HCT116 (cell line): ENCODE data around the gene ADGRG7. TPM values are rescaled to one million over a fixed set of nuclear protein-coding genes. Genes with fewer than 3 reads are reported as not detected.

Source experiments
- ATAC-seq: fragments of 200-7000 bp; cut with Tn5 transposase; 2 replicates; pipeline ENCODE4 v1.9.1; 2020; ENCODE audit warnings: mild to moderate bottlenecking, moderate library complexity
- BruUV-seq: library from RNA; stranded (reverse); fragments of 400-500 nt; replicated peaks from 2 replicates; lab custom pipeline; 2021; lab: Mats Ljungman, UMichigan
- CTCF ChIA-PET: fragments of 300-600 bp; sonication (Branson Sonifier 250); formaldehyde crosslinking; loops from one replicate; lab custom pipeline; 2021; ENCODE audit warnings: antibody characterized with exemption; lab: Charles Lee
- POLR2A ChIA-PET: fragments of 300-600, 350-600 bp; sonication (Branson Sonifier 250); formaldehyde crosslinking; loops from one replicate; lab custom pipeline; 2021; ENCODE audit warnings: antibody characterized with exemption; lab: Charles Lee
- RAD21 ChIA-PET, 2 experiments: fragments of 300-600 bp; sonication (Branson Sonifier 250); formaldehyde crosslinking; loops; one replicate each; lab custom pipeline; 2023; ENCODE audit warnings: low total read pairs in 2 of 2; ENCODE audit not compliant: uncharacterized antibody in 2 of 2, unreplicated experiment in 2 of 2, low non-redundant PET in 1 of 2; lab: Charles Lee
- DNase-seq: peaks from one replicate; pipeline ENCODE4 v3.0.0-alpha.2; 2010; ENCODE audit warnings: low read depth, low spot score
- H2AFZ ChIP-seq: fragments of 200-600 bp; shearing (Covaris generic), sonication (generic); 2 replicates; pipeline ENCODE4 v1.6.1; 2017; ENCODE audit warnings: low read depth, mixed run types, mixed read lengths, antibody characterized with exemption, low read length; ENCODE audit not compliant: poor library complexity, severe bottlenecking
- H3K27ac ChIP-seq: 2 replicates; pipeline ENCODE4 v1.5.1; 2012; ENCODE audit warnings: low read depth, low read length
- H3K27me3 ChIP-seq: fragments of 200-600 bp; sonication (generic); 2 replicates; pipeline ENCODE4 v1.6.1; 2016; ENCODE audit warnings: mixed run types, low read length, mixed read lengths; ENCODE audit not compliant: insufficient read depth
- H3K36me3 ChIP-seq, 2 experiments: fragments of 200-500 bp in 1 of 2; fragments of 200-600 bp in 1 of 2; sonication (Bioruptor generic) in 1 of 2; sonication (generic) in 1 of 2; 2 replicates each; pipeline versions ENCODE4 v1.5.1 to v1.6.1; 2014 to 2016; ENCODE audit warnings: low read length in 2 of 2, inconsistent platforms in 1 of 2, mixed read lengths in 1 of 2, mixed run types in 1 of 2; ENCODE audit not compliant: insufficient read depth in 2 of 2, control insufficient read depth in 1 of 2
- H3K4me1 ChIP-seq, 2 experiments: fragments of 200-600 bp in 1 of 2; sonication (generic) in 1 of 2; 2 replicates each; pipeline versions ENCODE4 v1.5.1 to v1.6.1; 2012 to 2017; ENCODE audit warnings: low read length in 2 of 2, inconsistent platforms in 1 of 2, mild to moderate bottlenecking in 1 of 2, mixed read lengths in 1 of 2, mixed run types in 1 of 2, moderate library complexity in 1 of 2; ENCODE audit not compliant: insufficient read depth in 2 of 2, control insufficient read depth in 1 of 2
- H3K4me2 ChIP-seq: fragments of 200-600 bp; sonication (generic); 2 replicates; pipeline ENCODE4 v1.6.1; 2017; ENCODE audit warnings: mixed run types, low read length, mixed read lengths
- H3K4me3 ChIP-seq, 2 experiments: fragments of 200-600 bp in 1 of 2; sonication (generic) in 1 of 2; replicated peaks in 1 of 2; 2 replicates each; pipeline ENCODE4 v1.5.1; 2011 to 2016; ENCODE audit warnings: low read length in 2 of 2, control low read depth in 1 of 2, low read depth in 1 of 2, mild to moderate bottlenecking in 1 of 2, mixed read lengths in 1 of 2, mixed run types in 1 of 2
- H3K79me2 ChIP-seq: fragments of 200-600 bp; sonication (generic); 2 replicates; pipeline ENCODE4 v1.6.1; 2017; ENCODE audit warnings: mild to moderate bottlenecking, mixed run types, low read length, moderate library complexity, mixed read lengths; ENCODE audit not compliant: insufficient read depth
- H3K9ac ChIP-seq: fragments of 200-600 bp; sonication (generic); 2 replicates; pipeline ENCODE4 v1.6.1; 2016; ENCODE audit warnings: low read length, mixed read lengths
- H3K9me2 ChIP-seq: fragments of 200-600 bp; sonication (generic), shearing (Covaris generic); 2 replicates; pipeline ENCODE4 v1.6.1; 2017; ENCODE audit warnings: mixed run types, mild to moderate bottlenecking, moderate library complexity; ENCODE audit not compliant: insufficient read depth
- H3K9me3 ChIP-seq, 2 experiments: fragments of 200-500 bp in 1 of 2; fragments of 200-600 bp in 1 of 2; sonication (Bioruptor generic) in 1 of 2; sonication (generic) in 1 of 2; 2 replicates each; pipeline ENCODE4 v1.6.1; 2014 to 2017; ENCODE audit warnings: low read length in 2 of 2, mixed read lengths in 2 of 2, inconsistent platforms in 1 of 2, low read depth in 1 of 2, mild to moderate bottlenecking in 1 of 2, mixed run types in 1 of 2, moderate library complexity in 1 of 2; ENCODE audit not compliant: control insufficient read depth in 1 of 2, insufficient read depth in 1 of 2
- H4K20me1 ChIP-seq: fragments of 200-600 bp; sonication (generic), shearing (Covaris generic); 2 replicates; pipeline ENCODE4 v1.6.1; 2017; ENCODE audit warnings: mixed run types, mild to moderate bottlenecking, moderate library complexity; ENCODE audit not compliant: insufficient read depth
- ATF3 ChIP-seq: IDR thresholded peaks from 2 replicates; pipeline ENCODE4 v1.6.1; 2012
- CBX3 ChIP-seq: IDR thresholded peaks from 2 replicates; pipeline ENCODE4 v1.6.1; 2012; ENCODE audit warnings: low read depth
- EGR1 ChIP-seq: IDR thresholded peaks from 2 replicates; pipeline ENCODE4 v1.6.1; 2012; ENCODE audit warnings: low read depth
- ELF1 ChIP-seq: IDR thresholded peaks from 2 replicates; pipeline ENCODE4 v1.6.1; 2012; ENCODE audit warnings: low read depth, borderline replicate concordance
- FOSL1 ChIP-seq: IDR thresholded peaks from 2 replicates; pipeline ENCODE4 v1.6.1; 2012; ENCODE audit warnings: low read depth
- MAX ChIP-seq: IDR thresholded peaks from 2 replicates; pipeline ENCODE4 v1.6.1; 2012
- POLR2A ChIP-seq: IDR thresholded peaks from 2 replicates; pipeline ENCODE4 v1.7.0; 2011; ENCODE audit warnings: borderline replicate concordance; ENCODE audit not compliant: insufficient read depth, insufficient read length; ENCODE audit errors: extremely low read depth
- POLR2AphosphoS5 ChIP-seq: IDR thresholded peaks from 2 replicates; pipeline ENCODE4 v1.6.1; 2011; ENCODE audit warnings: mild to moderate bottlenecking, low read depth, low read length, moderate library complexity
- RAD21 ChIP-seq: IDR thresholded peaks from 2 replicates; pipeline ENCODE4 v1.6.1; 2012; ENCODE audit warnings: low read depth, mild to moderate bottlenecking
- REST ChIP-seq: IDR thresholded peaks from 2 replicates; pipeline ENCODE4 v1.6.1; 2012; ENCODE audit warnings: low read depth
- SP1 ChIP-seq: IDR thresholded peaks from 2 replicates; pipeline ENCODE4 v1.6.1; 2012; ENCODE audit warnings: low read depth
- TCF7L2 ChIP-seq: IDR thresholded peaks from 2 replicates; pipeline ENCODE4 v1.7.0; 2011; ENCODE audit warnings: borderline replicate concordance, inconsistent platforms; ENCODE audit not compliant: insufficient read depth, insufficient read length; ENCODE audit errors: extremely low read depth
- YY1 ChIP-seq: IDR thresholded peaks from 2 replicates; pipeline ENCODE4 v1.6.1; 2011; ENCODE audit warnings: low read length, low read depth, moderate library complexity, mild to moderate bottlenecking; ENCODE audit not compliant: insufficient replicate concordance; ENCODE audit errors: extremely low read depth
- intact Hi-C: fragments of 100-400 bp; cut with micrococcal nuclease; formaldehyde crosslinking; loops from 2 replicates; pipeline ENCODE4 v1.10.0; 2022
- total RNA-seq: library from RNA; stranded (reverse); gene quantifications from one replicate; pipeline ENCODE4 v1.2.1, GENCODE V29; 2021; ENCODE audit not compliant: unreplicated experiment

ADGRG7 gene
- total RNA-seq, 1 experiment from 2014 or later: not detected

GRCh38 chr3:100640633-100641032, 31.2 kb downstream of the ADGRG7 start:
- TF ChIP-seq POLR2A (no peak), ATF3 (no peak), YY1 (no peak), EGR1 (no peak), CBX3 (no peak), POLR2AphosphoS5 (no peak), FOSL1 (no peak), SP1 (no peak), RAD21 (no peak), ELF1 (no peak), REST (no peak), MAX (no peak), TCF7L2 (no peak)
- H3K9ac ChIP-seq: no peak overlapping the region
- ChIA-PET CTCF (no interaction called here), RAD21 (no interaction called here), POLR2A (no interaction called here)
- no peaks in the 10 kb centered on the region for H3K79me2 ChIP-seq
- intact Hi-C loops: no loop called here
- no peak overlapping the region for H3K4me3 ChIP-seq
- no peak for ATAC-seq
- H4K20me1 ChIP-seq: no peaks in the 10 kb centered on the region
- no TSS peak for BruUV-seq
- H3K4me1 ChIP-seq: no peaks in the 10 kb centered on the region
- no peak overlapping the region for H2AFZ ChIP-seq
- no peak overlapping the region for H3K27ac ChIP-seq
- no peak overlapping the region for H3K4me2 ChIP-seq
- H3K27me3 ChIP-seq: no peaks in the 10 kb centered on the region
- no peaks in the 10 kb centered on the region for H3K9me2 ChIP-seq
- H3K36me3 ChIP-seq: no peaks in the 10 kb centered on the region
- no peaks in the 10 kb centered on the region for H3K9me3 ChIP-seq
- DNase-seq: no peak
